ENCODE data around the gene PQBP1.

DNA sequence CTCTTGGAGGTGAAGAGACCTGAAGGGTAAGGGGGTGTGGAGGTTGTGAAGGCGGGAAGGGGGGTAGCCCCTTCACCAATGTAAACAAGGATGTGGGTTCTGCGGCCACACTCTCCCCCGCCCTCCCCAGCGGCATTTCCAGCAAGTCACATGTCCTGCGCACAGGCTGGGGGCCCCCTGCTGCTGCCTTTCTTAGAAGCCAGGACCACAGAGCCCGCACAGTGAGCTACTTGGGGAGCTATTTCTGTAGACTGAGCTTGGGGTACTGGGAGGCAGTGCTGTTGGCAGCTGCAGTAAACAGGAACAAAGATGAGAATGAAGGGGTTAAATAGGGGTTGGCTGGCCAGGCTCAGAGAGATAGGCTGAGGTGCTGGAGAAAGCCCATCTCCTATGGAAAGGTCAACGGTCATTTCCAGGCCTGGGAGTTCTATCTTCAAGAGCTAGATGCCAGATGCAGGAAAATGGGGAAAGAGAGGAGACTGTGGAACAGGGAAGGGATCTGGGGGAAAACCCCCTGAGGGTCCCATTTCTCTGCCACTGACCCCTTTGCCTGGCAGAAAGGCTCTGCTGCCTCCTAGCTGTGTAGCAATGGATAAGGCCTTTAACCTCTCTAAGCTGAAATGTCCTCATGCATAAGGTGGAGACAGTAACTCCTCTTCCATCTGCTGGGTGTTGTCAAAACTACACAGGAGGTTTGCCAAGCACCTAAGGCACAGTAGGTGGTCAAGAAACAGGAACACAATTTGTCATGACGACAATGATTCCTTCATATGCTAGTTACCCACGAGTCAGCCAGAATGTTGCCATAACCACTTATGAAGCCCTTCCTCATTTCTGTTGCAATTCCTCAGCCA is 39.6 kb downstream of the PQBP1 start:
- TF ChIP-seq, protein P1, sequence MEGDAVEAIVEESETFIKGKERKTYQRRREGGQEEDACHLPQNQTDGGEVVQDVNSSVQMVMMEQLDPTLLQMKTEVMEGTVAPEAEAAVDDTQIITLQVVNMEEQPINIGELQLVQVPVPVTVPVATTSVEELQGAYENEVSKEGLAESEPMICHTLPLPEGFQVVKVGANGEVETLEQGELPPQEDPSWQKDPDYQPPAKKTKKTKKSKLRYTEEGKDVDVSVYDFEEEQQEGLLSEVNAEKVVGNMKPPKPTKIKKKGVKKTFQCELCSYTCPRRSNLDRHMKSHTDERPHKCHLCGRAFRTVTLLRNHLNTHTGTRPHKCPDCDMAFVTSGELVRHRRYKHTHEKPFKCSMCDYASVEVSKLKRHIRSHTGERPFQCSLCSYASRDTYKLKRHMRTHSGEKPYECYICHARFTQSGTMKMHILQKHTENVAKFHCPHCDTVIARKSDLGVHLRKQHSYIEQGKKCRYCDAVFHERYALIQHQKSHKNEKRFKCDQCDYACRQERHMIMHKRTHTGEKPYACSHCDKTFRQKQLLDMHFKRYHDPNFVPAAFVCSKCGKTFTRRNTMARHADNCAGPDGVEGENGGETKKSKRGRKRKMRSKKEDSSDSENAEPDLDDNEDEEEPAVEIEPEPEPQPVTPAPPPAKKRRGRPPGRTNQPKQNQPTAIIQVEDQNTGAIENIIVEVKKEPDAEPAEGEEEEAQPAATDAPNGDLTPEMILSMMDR (conservative IDR thresholded peaks at IDR 0.05; ENCODE audit: low read depth, low read length), result no peak
- TF ChIP-seq EZH2 (IDR thresholded peaks at IDR 0.05; ENCODE audit: borderline replicate concordance, low read depth, low read length, poor library complexity, severe bottlenecking), result no peak
